Measurements from ENCODE around the gene MAP3K5. TPM values are rescaled to one million over a fixed set of nuclear protein-coding genes. Genes with fewer than 3 reads are reported as not detected.

MAP3K5 gene
- total RNA-seq, 1 donor from 2014 or later = 0.02 TPM

DNA sequence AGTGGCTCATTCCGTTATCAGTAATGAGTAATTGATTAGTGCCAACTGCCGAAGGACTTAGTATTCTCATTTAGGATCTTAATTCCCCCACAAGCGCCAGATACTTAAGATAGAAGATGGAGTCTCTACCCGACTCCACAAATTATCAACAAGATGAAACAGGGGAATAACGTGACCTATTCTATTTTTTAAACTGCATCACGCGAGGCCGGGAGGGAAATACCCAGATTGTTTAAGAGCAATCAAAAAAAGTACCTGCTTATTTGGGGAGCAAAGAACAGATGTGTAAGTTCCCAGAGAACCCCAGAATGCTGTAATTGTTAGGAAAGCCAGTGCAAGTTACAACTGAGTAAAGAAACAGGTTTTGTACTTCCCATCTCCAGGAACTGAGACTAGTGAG, 1.1 kb upstream of the MAP3K5 start:
- Mint-ChIP-seq H3K4me3 (peak overlapping the region; percentile 92), H3K27me3 (ENCODE audit: insufficient read depth, low read depth) (peaks cover 26% of the 10 kb centered on the region), H3K4me1 (peaks cover 6% of the 10 kb centered on the region), H3K36me3 (peaks cover 5% of the 10 kb centered on the region), H3K9me3 (peaks cover 3% of the 10 kb centered on the region), H3K27ac (no peak overlapping the region)
- Histone ChIP-seq H3K9ac (no peak overlapping the region), H2AFZ (replicated peaks) (no peak overlapping the region), H3K27ac (no peak overlapping the region), H3K27me3 (peaks cover 67% of the 10 kb centered on the region), H3K9me3 (ENCODE audit: low read depth) (no peaks in the 10 kb centered on the region), H3F3A (ENCODE audit: low read depth) (no peaks in the 10 kb centered on the region), H3K36me3 (no peaks in the 10 kb centered on the region), H3K79me2 (ENCODE audit: low read depth) (no peaks in the 10 kb centered on the region), H4K20me1 (ENCODE audit: low read depth) (no peaks in the 10 kb centered on the region), H3K4me2 (peak overlapping the region; percentile 78), H3K4me3 (peak overlapping the region; percentile 51), H3K4me1 (peaks cover 5% of the 10 kb centered on the region)
- DNase-seq (ENCODE audit: low spot score) = no peak
- TF ChIP-seq EZH2 (IDR thresholded peaks at IDR 0.05) (no peak), EZH2phosphoT487 (IDR thresholded peaks at IDR 0.05) (no peak)
- TF ChIP-seq, protein P1, sequence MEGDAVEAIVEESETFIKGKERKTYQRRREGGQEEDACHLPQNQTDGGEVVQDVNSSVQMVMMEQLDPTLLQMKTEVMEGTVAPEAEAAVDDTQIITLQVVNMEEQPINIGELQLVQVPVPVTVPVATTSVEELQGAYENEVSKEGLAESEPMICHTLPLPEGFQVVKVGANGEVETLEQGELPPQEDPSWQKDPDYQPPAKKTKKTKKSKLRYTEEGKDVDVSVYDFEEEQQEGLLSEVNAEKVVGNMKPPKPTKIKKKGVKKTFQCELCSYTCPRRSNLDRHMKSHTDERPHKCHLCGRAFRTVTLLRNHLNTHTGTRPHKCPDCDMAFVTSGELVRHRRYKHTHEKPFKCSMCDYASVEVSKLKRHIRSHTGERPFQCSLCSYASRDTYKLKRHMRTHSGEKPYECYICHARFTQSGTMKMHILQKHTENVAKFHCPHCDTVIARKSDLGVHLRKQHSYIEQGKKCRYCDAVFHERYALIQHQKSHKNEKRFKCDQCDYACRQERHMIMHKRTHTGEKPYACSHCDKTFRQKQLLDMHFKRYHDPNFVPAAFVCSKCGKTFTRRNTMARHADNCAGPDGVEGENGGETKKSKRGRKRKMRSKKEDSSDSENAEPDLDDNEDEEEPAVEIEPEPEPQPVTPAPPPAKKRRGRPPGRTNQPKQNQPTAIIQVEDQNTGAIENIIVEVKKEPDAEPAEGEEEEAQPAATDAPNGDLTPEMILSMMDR (IDR thresholded peaks at IDR 0.05) = no peak

DNA sequence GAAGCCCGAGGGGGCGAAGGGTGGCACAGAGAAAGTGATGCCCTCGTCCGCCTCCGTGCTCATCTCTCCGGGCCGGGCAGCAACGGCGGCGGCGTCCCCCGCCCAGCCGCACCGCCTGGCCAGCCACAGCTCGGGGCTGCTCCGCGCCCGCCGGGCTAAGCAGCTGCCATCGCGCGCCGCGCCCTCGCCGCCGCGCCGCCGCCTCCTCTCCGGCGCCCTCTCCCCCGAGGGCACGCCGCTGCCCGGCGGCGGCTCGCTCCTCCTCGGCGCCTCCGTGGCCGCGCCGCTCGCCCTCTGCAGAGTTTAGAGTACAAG, 225 bp downstream of the MAP3K5 start:
- Histone ChIP-seq H3K4me1 (peaks cover 5% of the 10 kb centered on the region), H3K27ac (no peak overlapping the region), H3K4me3 (peak overlapping the region; percentile 51), H4K20me1 (ENCODE audit: low read depth) (no peaks in the 10 kb centered on the region), H2AFZ (replicated peaks) (peak overlapping the region; percentile 94), H3K79me2 (ENCODE audit: low read depth) (no peaks in the 10 kb centered on the region), H3K9me3 (ENCODE audit: low read depth) (no peaks in the 10 kb centered on the region), H3F3A (ENCODE audit: low read depth) (no peaks in the 10 kb centered on the region), H3K36me3 (no peaks in the 10 kb centered on the region), H3K27me3 (peaks cover 67% of the 10 kb centered on the region), H3K9ac (no peak overlapping the region), H3K4me2 (peak overlapping the region; percentile 78)
- Mint-ChIP-seq H3K27me3 (ENCODE audit: insufficient read depth, low read depth) (peaks cover 24% of the 10 kb centered on the region), H3K9me3 (peaks cover 3% of the 10 kb centered on the region), H3K4me3 (peak overlapping the region; percentile 63), H3K27ac (no peak overlapping the region), H3K4me1 (peaks cover 6% of the 10 kb centered on the region), H3K36me3 (peaks cover 5% of the 10 kb centered on the region)
- TF ChIP-seq, protein P1 (IDR thresholded peaks at IDR 0.05) = no peak
- TF ChIP-seq EZH2phosphoT487 (IDR thresholded peaks at IDR 0.05) (no peak), EZH2 (IDR thresholded peaks at IDR 0.05) (no peak)
- peak; percentile 75 for DNase-seq (ENCODE audit: low spot score)

DNA sequence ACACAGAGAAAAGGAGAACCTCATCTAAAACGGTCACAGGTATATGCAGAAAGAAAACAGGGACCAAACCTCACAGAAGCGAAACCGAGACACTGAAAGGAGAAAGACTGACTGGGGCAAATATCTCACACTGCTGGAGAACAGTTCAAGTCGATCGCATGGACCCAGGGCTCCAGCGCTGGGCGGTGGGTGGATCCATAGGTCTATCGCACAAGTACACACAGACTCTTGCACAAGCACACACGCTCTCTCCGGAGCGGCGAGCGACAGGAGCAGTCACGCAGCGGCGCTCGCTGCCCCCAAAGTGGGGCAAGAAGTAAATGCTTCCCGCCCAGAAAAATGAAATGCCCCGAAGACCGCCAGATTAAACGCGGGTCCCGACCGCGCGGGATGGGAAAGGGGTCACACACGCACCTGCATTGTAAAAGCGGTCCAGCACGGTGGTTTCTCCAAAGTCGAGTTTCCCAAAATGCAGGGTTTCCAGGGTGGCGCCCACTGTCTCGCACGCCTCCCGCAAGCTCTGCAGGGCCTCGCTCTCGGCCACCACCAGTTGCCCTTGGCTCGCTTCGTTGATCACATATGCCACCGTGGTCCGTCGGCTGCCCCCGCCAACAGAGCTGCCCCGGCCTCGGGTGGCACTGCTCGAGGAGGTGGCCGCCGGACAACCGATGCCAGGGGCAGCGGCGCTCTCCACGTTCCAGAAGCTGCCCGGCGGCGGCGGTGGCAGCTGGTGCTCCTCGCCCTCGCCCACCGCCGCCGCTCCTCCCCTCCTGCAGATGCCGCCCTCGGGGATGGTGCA, 782 bp downstream of the MAP3K5 start:
- Histone ChIP-seq H3K4me3 (peak overlapping the region; percentile 51), H3K9ac (no peak overlapping the region), H4K20me1 (ENCODE audit: low read depth) (no peaks in the 10 kb centered on the region), H3K27me3 (peaks cover 67% of the 10 kb centered on the region), H3K36me3 (no peaks in the 10 kb centered on the region), H3K79me2 (ENCODE audit: low read depth) (no peaks in the 10 kb centered on the region), H3K27ac (no peak overlapping the region), H3K9me3 (ENCODE audit: low read depth) (no peaks in the 10 kb centered on the region), H2AFZ (replicated peaks) (peak overlapping the region; percentile 94), H3F3A (ENCODE audit: low read depth) (no peaks in the 10 kb centered on the region), H3K4me2 (peak overlapping the region; percentile 78), H3K4me1 (peaks cover 5% of the 10 kb centered on the region)
- Mint-ChIP-seq H3K4me3 (peak overlapping the region; percentile 90), H3K27ac (peak overlapping the region; percentile 62), H3K36me3 (peaks cover 5% of the 10 kb centered on the region), H3K27me3 (ENCODE audit: insufficient read depth, low read depth) (peaks cover 24% of the 10 kb centered on the region), H3K4me1 (peaks cover 6% of the 10 kb centered on the region), H3K9me3 (peaks cover 3% of the 10 kb centered on the region)
- DNase-seq (ENCODE audit: low spot score) = peak; percentile 53
- TF ChIP-seq EZH2phosphoT487 (IDR thresholded peaks at IDR 0.05) = peak; percentile 79
- peak; percentile 91 for TF ChIP-seq EZH2 (IDR thresholded peaks at IDR 0.05)
- TF ChIP-seq, protein P1 (IDR thresholded peaks at IDR 0.05) = no peak
